ENCODE results near the gene BACH2.

The BACH2 gene

GRCh38 chr6:90079560-90080490 is 216.8 kb downstream of the BACH2 start:
- no peak overlapping the region for H3K4me3 ChIP-seq (ENCODE audit: low read depth, low read length)
- TF ChIP-seq CTCF (IDR thresholded peaks at IDR 0.05; ENCODE audit: low read depth, low read length) = no peak

GRCh38 chr6:90078513-90079289 is 217.9 kb downstream of the BACH2 start:
- no peak overlapping the region for H3K4me3 ChIP-seq (ENCODE audit: low read depth, low read length)
- TF ChIP-seq CTCF (IDR thresholded peaks at IDR 0.05; ENCODE audit: low read depth, low read length) = no peak

- no peak overlapping the region for H3K4me3 ChIP-seq (ENCODE audit: low read depth, low read length)
- TF ChIP-seq CTCF (IDR thresholded peaks at IDR 0.05; ENCODE audit: low read depth, low read length) = no peak
Observed at GRCh38 chr6:90076511-90077415, 219.9 kb downstream of the BACH2 start.

- TF ChIP-seq CTCF (IDR thresholded peaks at IDR 0.05; ENCODE audit: low read depth, low read length) = no peak
- H3K4me3 ChIP-seq (ENCODE audit: low read depth, low read length) = no peak overlapping the region
Observed at GRCh38 chr6:90074161-90074850, 222.3 kb downstream of the BACH2 start.

GRCh38 chr6:90072935-90073464 is 223.6 kb downstream of the BACH2 start:
- TF ChIP-seq CTCF (IDR thresholded peaks at IDR 0.05; ENCODE audit: low read depth, low read length) = no peak
- H3K4me3 ChIP-seq (ENCODE audit: low read depth, low read length) = no peak overlapping the region

- no peak overlapping the region for H3K4me3 ChIP-seq (ENCODE audit: low read depth, low read length)
- TF ChIP-seq CTCF (IDR thresholded peaks at IDR 0.05; ENCODE audit: low read depth, low read length) = no peak
Observed at GRCh38 chr6:90072501-90072900, 224.1 kb downstream of the BACH2 start.
